GM23338 (cell line): Measurements from ENCODE around the gene NOSIP.

ENCODE experiments used
- CREB1 ChIP-seq: fragments of 250-450 bp; sonication (Bioruptor Pico); IDR thresholded peaks from 2 replicates; pipeline ENCODE4 v1.5.0; 2020; ENCODE audit warnings: low read depth, mild to moderate bottlenecking, moderate library complexity
- CTCF ChIP-seq, 2 experiments: fragments of 200-600 bp in 1 of 2; sonication (generic) in 1 of 2; conservative IDR thresholded peaks; 2 replicates each; pipeline versions ENCODE4 v1.5.1 to v1.6.1; 2016 to 2017; ENCODE audit warnings: antibody characterized with exemption in 2 of 2, low read depth in 2 of 2, mild to moderate bottlenecking in 2 of 2, moderate library complexity in 1 of 2
- EZH2 ChIP-seq: fragments of 200-600 bp; sonication (generic); IDR thresholded peaks from one replicate; pipeline ENCODE4 v1.8.0; 2017; ENCODE audit warnings: antibody characterized with exemption, mild to moderate bottlenecking, low read depth; ENCODE audit not compliant: unreplicated experiment
- EZH2phosphoT487 ChIP-seq: fragments of 200-600 bp; sonication (generic); IDR thresholded peaks from one replicate; pipeline ENCODE4 v1.8.1; 2018; ENCODE audit warnings: antibody characterized with exemption; ENCODE audit not compliant: unreplicated experiment
- JUNB ChIP-seq: IDR thresholded peaks from one replicate; pipeline ENCODE4 v1.6.1; 2016; ENCODE audit warnings: antibody characterized with exemption; ENCODE audit not compliant: unreplicated experiment
- NANOG ChIP-seq: IDR thresholded peaks from 2 replicates; pipeline ENCODE4 v1.6.1; 2016; ENCODE audit warnings: antibody characterized with exemption, borderline replicate concordance
- POLR2AphosphoS5 ChIP-seq: IDR thresholded peaks from 2 replicates; pipeline ENCODE4 v1.6.1; 2016; ENCODE audit warnings: antibody characterized with exemption, low read depth
- REST ChIP-seq: IDR thresholded peaks from one replicate; pipeline ENCODE4 v1.6.1; 2018; ENCODE audit warnings: antibody characterized with exemption; ENCODE audit not compliant: unreplicated experiment
- STAT1 ChIP-seq: IDR thresholded peaks from one replicate; pipeline ENCODE4 v1.6.1; 2016; ENCODE audit warnings: antibody characterized with exemption; ENCODE audit not compliant: unreplicated experiment
- ZNF114 ChIP-seq: fragments of 250-450 bp; sonication (Bioruptor Pico); IDR thresholded peaks from 2 replicates; pipeline ENCODE4 v1.5.0; 2020; ENCODE audit warnings: mild to moderate bottlenecking, moderate library complexity

GRCh38 chr19:49566302-49566701 is 14.1 kb downstream of the NOSIP start:
- TF ChIP-seq CTCF (conservative IDR thresholded peaks at IDR 0.05; ENCODE audit: low read depth in 2 of 2) (no peak), EZH2 (no peak), POLR2AphosphoS5 (no peak), CREB1 (CRISPR knock-in tag) (no peak), EZH2phosphoT487 (no peak), REST (no peak), STAT1 (no peak), NANOG (no peak), ZNF114 (CRISPR knock-in tag) (no peak), JUNB (no peak)
